ENCODE results near the gene NPY2R.

Gene NPY2R

DNA sequence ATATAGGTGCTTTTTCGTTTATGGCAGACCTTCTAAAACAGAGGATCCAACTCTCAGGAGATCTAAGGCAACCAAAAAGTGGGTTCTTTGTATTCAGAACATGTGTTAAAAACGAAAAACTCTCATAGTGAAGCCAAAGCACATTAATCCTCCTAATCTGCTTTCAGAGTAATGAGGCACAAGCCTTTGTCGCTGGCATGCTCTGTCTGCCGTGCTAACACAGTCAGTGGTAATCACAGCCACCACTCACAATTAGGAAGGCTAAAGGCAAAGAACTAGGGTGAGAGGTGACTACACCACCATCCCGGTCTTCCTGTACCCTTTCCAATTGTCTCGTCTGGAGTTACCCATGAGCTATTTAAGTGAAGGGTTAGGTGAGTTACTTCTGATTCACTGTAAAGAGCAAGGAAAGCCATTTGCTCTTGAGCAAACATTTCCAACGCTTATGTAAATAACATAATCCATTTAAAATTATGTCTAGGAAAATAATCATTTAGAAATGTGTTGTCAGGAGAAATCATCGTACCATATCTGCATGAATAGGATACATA, 40.7 kb downstream of the NPY2R start:
- no peak for DNase-seq

DNA sequence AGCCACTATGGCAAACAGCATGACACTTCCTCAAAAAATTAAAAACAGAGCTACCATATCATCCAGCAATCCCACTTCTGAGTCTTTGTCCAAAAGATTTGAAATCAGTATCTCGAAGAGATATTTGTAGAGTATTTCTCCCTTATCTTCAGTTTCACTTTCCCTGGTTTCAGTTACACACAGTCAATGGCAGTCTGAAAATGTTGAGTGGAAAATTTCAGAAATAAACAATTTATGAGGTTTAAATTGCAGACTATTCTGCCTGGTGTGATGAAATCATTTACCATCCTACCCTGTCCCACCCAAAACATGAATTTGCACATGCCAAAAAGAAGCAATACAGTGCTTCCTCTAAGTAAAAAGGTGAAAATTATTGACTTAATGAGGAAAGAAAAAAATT, 43.9 kb downstream of the NPY2R start:
- DNase-seq, result no peak

DNA sequence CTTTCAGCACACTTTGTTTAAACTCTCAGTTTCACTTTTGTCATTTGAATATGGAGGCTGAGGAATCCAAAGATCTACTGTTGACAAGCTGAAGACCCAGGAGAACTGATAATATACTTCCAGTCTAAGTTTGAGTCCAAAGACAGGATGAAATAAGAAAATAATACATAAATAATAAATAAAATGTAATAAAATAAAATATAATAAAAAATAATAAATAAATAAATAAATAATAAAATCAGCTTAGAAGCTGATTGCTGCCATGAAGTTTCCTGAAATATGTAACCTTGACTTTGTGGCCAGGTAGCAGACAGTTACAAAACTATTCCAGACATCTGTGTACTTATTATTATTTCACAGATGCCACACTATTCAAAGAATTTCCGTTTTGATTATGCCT, 55.0 kb downstream of the NPY2R start:
- DNase-seq, result no peak

DNA sequence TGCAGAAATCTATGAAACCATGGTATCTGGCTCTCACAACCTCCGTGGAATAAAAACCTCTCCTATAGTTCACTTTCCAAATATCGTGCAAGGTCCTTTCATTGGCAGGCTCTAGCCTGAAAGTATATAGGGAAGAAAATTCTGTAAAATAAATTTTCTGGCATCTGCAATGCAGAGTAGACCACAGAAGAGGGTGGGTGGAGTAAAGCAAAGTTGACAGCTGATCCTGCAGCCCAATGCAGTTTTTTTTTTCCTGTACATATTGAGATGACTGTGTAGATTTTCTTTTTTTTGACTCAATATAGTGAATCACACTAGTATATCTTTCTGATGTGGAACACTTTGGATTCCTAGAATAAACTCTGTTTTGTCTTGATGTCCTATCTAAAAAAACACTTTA, 56.7 kb downstream of the NPY2R start:
- DNase-seq, result no peak

Data from CD4-positive, alpha-beta T cell treated with Interleukin-4 for 4 hours (primary cell).